ENCODE measurements around the gene MYL12B. TPM values are rescaled to one million over a fixed set of nuclear protein-coding genes. Genes with fewer than 3 reads are reported as not detected.
A peak's percentile ranks its signal among the peaks of the same experiment; 100 is the strongest.

Gene MYL12B
- total RNA-seq, 2 experiments from 2014 or later = 354 to 358 TPM

DNA sequence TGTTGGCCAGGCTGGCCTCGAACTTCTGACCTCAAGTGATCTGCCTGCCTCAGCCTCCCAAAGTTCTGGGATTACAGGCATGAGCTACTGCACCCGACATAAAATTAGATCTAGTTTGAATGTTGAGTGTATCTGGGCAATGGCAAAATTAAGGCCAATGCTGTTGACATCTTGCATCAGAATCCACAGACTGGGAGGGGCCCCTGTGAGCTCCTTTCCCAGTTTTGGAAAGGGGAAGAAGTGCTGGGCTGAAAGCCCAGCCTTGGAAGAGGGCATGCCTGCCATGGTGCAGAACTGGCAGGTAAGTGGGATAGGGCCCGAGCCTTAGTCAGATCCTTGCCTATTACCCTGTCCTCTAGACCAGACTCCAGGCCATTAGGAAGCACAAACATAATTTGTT, 37.7 kb upstream of the MYL12B start:
- H3K4me1 Mint-ChIP-seq = no peaks in the 10 kb centered on the region
- no peak overlapping the region for H3K4me3 Mint-ChIP-seq
- no peaks in the 10 kb centered on the region for H3K36me3 Mint-ChIP-seq
- no peak for ATAC-seq (ENCODE audit: low read depth)
- POLR2A ChIA-PET = no interaction called here
- peaks cover 2% of the 10 kb centered on the region for H3K27me3 Mint-ChIP-seq
- no peaks in the 10 kb centered on the region for H3K9me3 Mint-ChIP-seq
- DNase-seq = no peak
- no peak overlapping the region for H3K27ac Mint-ChIP-seq

DNA sequence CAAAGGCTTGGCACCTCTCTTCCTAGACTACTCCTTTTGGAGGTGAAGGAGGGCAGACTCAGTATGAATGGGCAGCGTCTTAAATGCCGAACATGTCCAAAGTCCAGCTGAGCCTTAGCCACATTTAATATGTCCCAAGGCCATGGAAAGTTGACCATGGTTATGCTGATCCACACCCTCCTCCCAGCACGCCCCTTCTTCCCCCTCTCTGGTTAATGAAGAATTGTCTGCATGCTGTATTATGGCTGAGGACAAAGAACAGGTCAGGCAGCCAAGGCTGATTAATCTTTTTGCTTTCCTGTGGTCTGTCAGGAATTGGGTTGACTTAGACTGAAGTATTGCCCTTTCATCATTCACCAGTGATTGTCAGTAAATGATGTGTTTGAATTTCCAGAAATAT, 36.3 kb upstream of the MYL12B start:
- Mint-ChIP-seq H3K36me3 (no peaks in the 10 kb centered on the region), H3K4me3 (no peak overlapping the region), H3K9me3 (no peaks in the 10 kb centered on the region), H3K27ac (no peak overlapping the region), H3K27me3 (peaks cover 2% of the 10 kb centered on the region), H3K4me1 (no peaks in the 10 kb centered on the region)
- ATAC-seq (ENCODE audit: low read depth) (no peak), DNase-seq (no peak)
- POLR2A ChIA-PET = no interaction called here

DNA sequence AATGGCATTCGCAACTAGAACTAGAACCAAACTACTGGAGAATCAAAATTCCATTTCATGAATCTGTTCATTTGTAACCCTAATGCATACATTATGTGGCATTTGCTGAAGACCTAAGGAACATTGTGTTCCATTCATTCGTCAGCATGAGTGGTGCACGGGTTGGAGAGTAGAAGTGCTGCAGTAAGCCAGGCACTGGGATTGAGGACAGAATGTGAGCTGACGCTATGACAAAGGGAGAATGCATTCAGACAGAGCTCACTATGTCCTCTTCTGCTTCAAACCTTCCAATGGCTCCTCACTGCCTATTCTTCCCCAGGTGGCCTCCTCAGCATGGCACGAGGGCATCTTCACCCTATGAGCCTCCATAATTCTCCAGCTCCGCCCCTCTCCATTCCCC, 35.9 kb upstream of the MYL12B start:
- H3K9me3 Mint-ChIP-seq = no peaks in the 10 kb centered on the region
- DNase-seq = no peak
- ATAC-seq (ENCODE audit: low read depth) = no peak
- H3K27ac Mint-ChIP-seq = no peak overlapping the region
- H3K4me1 Mint-ChIP-seq = peaks cover 2% of the 10 kb centered on the region
- H3K4me3 Mint-ChIP-seq = no peak overlapping the region
- POLR2A ChIA-PET = no interaction called here
- peaks cover 4% of the 10 kb centered on the region for H3K27me3 Mint-ChIP-seq
- no peaks in the 10 kb centered on the region for H3K36me3 Mint-ChIP-seq

DNA sequence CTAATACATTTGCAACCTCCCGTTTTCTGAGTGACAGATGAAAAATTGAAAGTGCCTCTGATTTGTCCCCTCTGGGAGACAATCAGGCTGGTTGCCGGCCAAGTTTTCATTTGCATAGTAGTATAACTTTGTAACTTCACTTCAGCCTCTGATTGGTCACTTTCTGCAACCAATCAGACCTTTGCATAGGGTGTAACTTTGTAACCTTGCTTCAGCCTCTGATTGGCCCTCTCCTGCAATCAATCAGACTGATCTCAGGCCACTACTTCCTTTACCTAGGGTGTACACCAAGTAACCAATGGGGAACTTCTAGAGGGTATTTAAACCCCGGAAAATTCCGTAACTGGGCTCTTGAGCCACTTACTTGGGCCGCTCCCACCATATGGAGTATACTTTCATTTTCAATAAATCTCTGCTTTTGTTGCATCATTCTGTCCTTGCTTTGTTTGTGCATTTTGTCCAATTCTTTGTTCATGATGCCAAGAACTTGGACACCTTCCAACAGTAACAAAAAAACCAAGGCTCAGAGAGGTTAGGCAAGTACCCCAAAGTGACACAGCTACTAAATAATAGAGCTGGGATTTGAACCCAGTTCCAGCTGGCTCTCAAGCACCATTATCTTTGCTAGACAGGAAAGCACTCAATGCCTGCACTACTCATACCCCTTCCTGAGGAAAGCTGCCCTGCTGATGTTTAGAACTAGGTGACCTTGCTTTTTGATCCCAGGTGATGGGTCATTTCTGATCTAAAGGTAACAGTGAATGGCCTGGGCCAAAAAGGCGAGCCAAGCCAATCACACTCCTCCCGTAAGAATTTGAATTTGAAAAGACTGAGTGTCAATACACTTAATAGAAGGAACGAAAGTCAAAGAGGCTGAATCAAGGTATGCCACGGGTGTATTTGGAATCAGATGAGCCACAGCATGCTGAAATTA, 31.3 kb upstream of the MYL12B start:
- H3K27ac Mint-ChIP-seq = no peak overlapping the region
- peaks cover 2% of the 10 kb centered on the region for H3K36me3 Mint-ChIP-seq
- H3K4me1 Mint-ChIP-seq = peaks cover 3% of the 10 kb centered on the region
- no peaks in the 10 kb centered on the region for H3K9me3 Mint-ChIP-seq
- peaks cover 1% of the 10 kb centered on the region for H3K27me3 Mint-ChIP-seq
- H3K4me3 Mint-ChIP-seq = no peak overlapping the region
- DNase-seq (no peak), ATAC-seq (ENCODE audit: low read depth) (no peak)
- POLR2A ChIA-PET = no interaction called here

DNA sequence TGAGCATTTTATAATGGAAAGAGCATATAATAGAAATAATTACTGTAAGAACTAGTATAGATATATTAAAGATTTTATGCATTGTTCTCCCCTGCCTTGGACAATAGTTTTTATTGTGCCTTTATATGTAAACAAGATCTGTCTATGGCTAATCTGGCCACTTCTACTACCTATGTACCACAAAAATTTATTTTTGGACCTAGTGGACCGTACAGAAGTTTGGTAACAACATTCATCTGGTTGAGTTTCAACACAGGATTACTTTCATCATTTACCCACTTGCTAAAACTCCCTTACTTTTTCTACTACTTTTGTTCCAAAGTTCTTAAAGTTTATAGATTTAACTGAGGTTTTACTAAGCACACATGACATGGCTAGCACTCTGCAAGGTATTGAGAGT, 28.9 kb upstream of the MYL12B start:
- Mint-ChIP-seq H3K9me3 (no peaks in the 10 kb centered on the region), H3K4me1 (peaks cover 3% of the 10 kb centered on the region), H3K36me3 (peaks cover 2% of the 10 kb centered on the region), H3K4me3 (no peak overlapping the region), H3K27me3 (peaks cover 1% of the 10 kb centered on the region), H3K27ac (no peak overlapping the region)
- DNase-seq (no peak), ATAC-seq (ENCODE audit: low read depth) (no peak)
- POLR2A ChIA-PET = no interaction called here

DNA sequence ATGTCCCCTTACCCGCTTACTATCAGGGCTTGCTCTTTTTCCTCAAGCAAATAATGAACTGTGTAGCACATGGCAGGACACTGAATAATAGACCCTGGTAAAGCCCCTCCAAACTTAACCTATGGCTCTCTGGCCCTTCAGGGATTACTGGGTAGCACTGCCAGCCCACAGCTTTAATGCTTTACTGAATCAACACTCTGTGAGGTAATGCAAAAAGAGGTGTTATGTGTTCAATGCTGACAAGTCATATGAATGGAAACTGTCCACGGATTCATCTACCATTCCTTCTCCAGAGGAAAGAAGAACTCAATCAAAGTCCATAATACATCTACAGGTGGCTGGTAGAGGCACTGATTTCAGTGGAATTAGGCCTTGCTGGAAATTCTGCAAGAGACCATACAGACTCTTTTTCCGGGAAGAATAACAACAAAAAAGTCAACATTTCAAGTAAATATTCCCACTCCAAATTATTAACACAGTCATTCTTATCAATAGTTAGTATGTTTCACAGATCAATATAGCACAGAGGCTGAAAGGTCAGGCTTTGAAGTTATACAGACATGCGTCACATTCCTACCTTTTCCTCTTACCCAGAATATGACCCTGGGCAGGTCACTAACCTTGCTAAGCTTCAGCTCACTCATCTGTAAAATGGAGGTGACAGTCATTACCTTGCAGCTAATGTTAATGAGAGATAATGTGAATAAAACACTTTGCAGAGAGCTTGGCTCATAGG, 28.3 kb upstream of the MYL12B start:
- Mint-ChIP-seq H3K36me3 (peaks cover 2% of the 10 kb centered on the region), H3K4me1 (peaks cover 3% of the 10 kb centered on the region), H3K27me3 (peaks cover 1% of the 10 kb centered on the region), H3K9me3 (no peaks in the 10 kb centered on the region), H3K4me3 (no peak overlapping the region), H3K27ac (no peak overlapping the region)
- POLR2A ChIA-PET = interaction anchor here (1.1 kb wide), 1 partner anchor 12 kb away, joined by 3 read pairs; no protein-coding TSS in a partner anchor
- ATAC-seq (ENCODE audit: low read depth) = no peak
- no peak for DNase-seq

DNA sequence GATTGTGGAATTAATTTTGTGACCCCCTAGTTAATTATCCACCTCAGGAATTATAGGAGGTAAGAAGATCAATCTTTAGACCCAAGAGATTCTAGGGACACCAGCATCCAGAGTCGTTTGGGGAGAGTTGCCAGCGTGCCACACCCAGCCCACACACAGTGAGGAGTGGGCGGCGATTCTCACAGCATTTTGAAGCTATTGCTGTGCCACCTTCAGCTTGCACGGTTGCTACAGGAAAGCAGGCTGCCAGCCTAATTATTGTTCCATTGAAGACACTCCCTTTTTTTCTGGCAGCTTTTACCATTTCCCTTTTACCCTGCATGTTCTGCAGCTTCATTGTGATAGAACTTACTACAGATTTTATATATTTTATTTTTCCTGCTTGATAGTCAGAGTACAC, 27.5 kb upstream of the MYL12B start:
- peaks cover 3% of the 10 kb centered on the region for H3K9me3 Mint-ChIP-seq
- peaks cover 1% of the 10 kb centered on the region for H3K27me3 Mint-ChIP-seq
- peaks cover 5% of the 10 kb centered on the region for H3K36me3 Mint-ChIP-seq
- DNase-seq (no peak), ATAC-seq (ENCODE audit: low read depth) (no peak)
- H3K4me1 Mint-ChIP-seq = peaks cover 3% of the 10 kb centered on the region
- H3K4me3 Mint-ChIP-seq = no peak overlapping the region
- POLR2A ChIA-PET = interaction anchor here (0.7 to 1.1 kb wide), 2 partner anchors 11 to 255 kb away, joined by 3 read pairs; no protein-coding TSS in a partner anchor
- no peak overlapping the region for H3K27ac Mint-ChIP-seq

DNA sequence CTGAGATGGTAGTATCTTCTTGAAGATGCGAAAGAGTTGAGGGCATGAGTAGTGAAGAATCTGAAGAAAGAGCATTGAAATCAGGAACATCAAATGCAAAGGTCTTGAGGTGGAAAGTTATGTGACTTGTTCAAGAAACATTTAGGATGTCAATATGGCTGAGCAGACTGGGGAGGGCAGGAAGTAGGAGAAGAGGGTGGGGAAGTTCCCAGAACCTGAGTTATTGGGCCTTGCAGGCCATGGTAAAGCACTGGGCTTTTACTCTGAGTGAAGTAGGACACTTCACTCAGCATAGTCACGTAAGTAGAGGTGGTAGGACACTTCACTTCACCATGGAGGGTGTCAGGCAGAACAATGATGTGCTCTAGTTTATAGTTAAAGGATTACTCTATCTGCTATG, 26.1 kb upstream of the MYL12B start:
- H3K27me3 Mint-ChIP-seq = peaks cover 1% of the 10 kb centered on the region
- peak; percentile 45 for ATAC-seq (ENCODE audit: low read depth)
- peaks cover 8% of the 10 kb centered on the region for H3K9me3 Mint-ChIP-seq
- H3K4me1 Mint-ChIP-seq = peaks cover 3% of the 10 kb centered on the region
- H3K4me3 Mint-ChIP-seq = no peak overlapping the region
- POLR2A ChIA-PET = no interaction called here
- no peak overlapping the region for H3K27ac Mint-ChIP-seq
- DNase-seq = no peak
- H3K36me3 Mint-ChIP-seq = peaks cover 11% of the 10 kb centered on the region

DNA sequence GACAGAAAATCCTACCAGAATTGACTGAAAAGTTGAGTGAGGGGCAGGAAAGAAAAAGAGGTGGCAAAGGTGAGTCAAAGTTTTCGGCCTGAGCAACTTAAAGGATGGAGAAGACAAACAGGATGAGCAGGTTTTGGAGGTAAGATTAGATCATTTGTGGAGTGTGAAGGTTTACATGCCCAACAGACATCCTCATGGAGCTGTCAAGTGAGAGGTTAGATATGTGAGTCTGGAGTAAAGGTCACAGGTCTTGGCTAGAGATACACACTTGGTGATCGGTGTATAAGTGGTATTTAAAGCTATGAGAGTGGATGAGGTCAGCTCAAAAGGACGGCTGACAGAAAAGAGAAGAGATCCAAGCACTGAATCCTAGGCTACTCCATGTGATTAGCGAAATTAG, 25.5 kb upstream of the MYL12B start:
- POLR2A ChIA-PET = no interaction called here
- no peak for DNase-seq
- H3K9me3 Mint-ChIP-seq = peaks cover 9% of the 10 kb centered on the region
- peaks cover 14% of the 10 kb centered on the region for H3K36me3 Mint-ChIP-seq
- no peaks in the 10 kb centered on the region for H3K27me3 Mint-ChIP-seq
- H3K27ac Mint-ChIP-seq = no peak overlapping the region
- H3K4me3 Mint-ChIP-seq = no peak overlapping the region
- ATAC-seq (ENCODE audit: low read depth) = no peak
- H3K4me1 Mint-ChIP-seq = no peaks in the 10 kb centered on the region

DNA sequence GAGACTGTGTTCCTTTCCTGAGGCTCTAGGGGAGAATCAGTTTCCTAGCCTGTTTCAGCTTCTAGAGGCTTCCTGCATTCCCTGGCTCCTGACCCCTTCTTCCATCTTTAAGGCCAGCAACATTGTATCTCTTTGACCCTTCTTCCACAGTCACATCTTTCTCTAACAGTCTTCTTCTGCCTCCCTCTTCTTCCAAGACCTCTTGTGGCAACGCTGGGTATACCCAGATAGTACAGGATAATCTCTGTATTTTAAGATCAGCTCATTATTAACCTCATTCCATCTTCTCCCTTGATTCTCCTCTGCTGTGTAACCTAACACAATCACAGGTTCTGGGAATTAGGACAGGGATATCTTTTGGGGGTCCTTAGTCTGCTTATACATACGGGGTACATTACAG, 23.2 kb upstream of the MYL12B start:
- Mint-ChIP-seq H3K9me3 (peaks cover 14% of the 10 kb centered on the region), H3K27me3 (no peaks in the 10 kb centered on the region), H3K27ac (no peak overlapping the region), H3K36me3 (peaks cover 25% of the 10 kb centered on the region), H3K4me1 (peaks cover 2% of the 10 kb centered on the region), H3K4me3 (no peak overlapping the region)
- POLR2A ChIA-PET = interaction anchor here (1.3 to 1.5 kb wide), 2 partner anchors 9 to 11 kb away, joined by 3 to 5 read pairs; partner anchors contain the start of gene MYL12A
- ATAC-seq (ENCODE audit: low read depth) (no peak), DNase-seq (no peak)

DNA sequence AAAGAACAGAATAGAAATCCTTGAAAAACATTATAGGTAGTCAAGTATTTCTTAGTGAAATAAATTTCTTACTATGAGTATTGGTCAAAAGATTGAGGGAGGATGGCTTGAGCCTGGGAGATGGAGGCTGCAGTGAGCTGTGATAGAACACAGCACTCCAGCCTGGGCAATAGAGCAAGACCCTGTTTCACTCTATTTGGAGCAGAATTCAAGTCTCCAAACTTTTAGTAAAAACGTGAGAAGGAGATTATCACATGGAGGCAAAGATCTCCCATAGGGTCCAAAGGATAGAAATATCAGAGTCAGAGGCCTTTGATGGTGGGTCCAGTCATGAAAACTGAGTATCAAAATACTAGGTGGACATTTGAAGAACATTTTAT, 16.8 kb upstream of the MYL12B start:
- Mint-ChIP-seq H3K36me3 (peaks cover 35% of the 10 kb centered on the region), H3K27ac (no peak overlapping the region), H3K4me3 (peak overlapping the region; percentile 92), H3K4me1 (peaks cover 24% of the 10 kb centered on the region), H3K27me3 (no peaks in the 10 kb centered on the region), H3K9me3 (peaks cover 11% of the 10 kb centered on the region)
- ATAC-seq (ENCODE audit: low read depth) (no peak), DNase-seq (no peak)
- POLR2A ChIA-PET = interaction anchor here (0.6 to 8.3 kb wide), 7 partner anchors 11 to 262 kb away, joined by 3 to 159 read pairs (median 9); partner anchors contain the start of gene MYL12B

DNA sequence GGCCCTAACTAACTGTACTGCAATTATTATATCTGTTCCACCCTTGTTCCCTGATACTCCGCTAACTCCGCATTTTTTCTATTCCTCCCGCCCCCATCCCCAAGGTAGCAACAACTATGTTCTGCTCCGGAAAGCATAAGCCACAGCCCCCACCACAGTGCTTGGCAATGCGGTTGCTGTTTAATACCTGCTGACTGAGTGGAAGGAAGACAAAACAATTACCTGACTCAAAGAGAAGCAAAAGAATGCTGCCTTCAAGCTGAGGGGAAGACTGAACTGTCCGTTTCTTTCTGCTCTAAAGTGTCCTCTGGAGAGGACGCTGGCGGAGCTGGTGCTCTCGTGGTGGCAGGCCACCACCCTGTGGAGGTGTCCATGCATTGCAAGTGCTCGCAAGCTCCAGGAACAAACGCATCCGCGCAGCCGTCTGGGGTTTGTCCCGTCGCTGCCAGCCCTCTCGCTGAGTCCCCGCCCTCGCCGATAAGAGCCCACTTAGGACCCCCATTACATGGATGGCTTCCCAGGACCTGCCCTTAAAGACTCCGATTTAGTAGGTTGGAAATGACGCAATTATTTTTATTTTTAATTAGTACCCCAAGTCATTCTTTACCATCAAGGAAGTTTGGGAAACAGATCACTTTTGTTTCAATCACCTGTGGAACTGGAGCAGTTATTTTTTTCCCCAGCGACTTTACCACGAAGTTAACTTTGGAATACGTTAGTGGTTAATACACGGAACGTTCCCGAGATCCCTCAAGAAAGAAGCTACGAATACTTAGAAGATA, 15.9 kb upstream of the MYL12B start:
- H3K4me3 Mint-ChIP-seq = peak overlapping the region; percentile 92
- H3K9me3 Mint-ChIP-seq = peaks cover 5% of the 10 kb centered on the region
- peak; percentile 80 for DNase-seq
- POLR2A ChIA-PET = interaction anchor here (0.6 to 8.3 kb wide), 19 partner anchors 10 to 609 kb away, joined by 3 to 159 read pairs (median 9); partner anchors contain the start of genes MYL12B and SMCHD1
- H3K36me3 Mint-ChIP-seq = peaks cover 33% of the 10 kb centered on the region
- ATAC-seq (ENCODE audit: low read depth) = peak; percentile 44
- H3K4me1 Mint-ChIP-seq = peaks cover 29% of the 10 kb centered on the region
- H3K27me3 Mint-ChIP-seq = no peaks in the 10 kb centered on the region
- H3K27ac Mint-ChIP-seq = peak overlapping the region; percentile 99
